ENCODE data around the gene CTNNA2.

The CTNNA2 gene

DNA sequence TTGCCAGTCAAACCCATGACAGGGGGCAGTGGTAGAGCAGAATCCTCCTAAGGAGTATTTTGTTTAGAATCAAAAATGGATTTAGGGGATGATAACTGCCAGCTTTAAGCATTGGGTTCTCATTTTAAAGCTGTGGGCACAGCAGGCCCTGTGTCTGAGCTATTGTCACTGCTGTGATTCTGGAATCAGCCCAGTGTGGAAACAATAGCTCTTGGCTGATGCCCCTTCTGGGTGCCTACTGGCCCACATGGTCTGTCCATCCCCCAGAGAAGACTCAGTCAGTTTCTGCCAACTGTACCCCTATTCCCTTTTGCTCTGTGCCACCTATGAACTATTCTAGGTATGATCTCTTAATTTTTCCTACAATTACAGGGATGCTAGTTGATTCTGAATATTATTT, 883.4 kb downstream of the CTNNA2 start:
- DNase-seq (ENCODE audit: low read depth), result no peak

DNA sequence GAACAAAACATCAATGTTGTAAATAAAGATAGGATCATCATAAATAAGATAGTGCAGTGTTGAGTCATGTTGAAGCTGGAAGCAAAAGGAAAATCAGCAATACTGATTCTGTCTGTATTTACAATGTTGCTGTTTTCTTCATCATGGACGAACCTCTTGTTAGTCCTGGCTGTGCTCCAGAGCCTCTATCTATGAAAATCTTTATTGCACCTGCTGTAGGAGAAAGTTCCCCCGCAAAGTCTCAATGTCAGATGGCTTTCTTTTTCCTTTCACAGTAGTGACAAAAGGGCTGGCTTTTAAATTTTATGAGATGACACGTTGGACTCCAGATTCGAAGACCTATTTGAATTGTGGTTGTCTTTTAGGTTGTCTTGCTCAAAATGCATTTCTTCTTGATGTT, 890.2 kb downstream of the CTNNA2 start:
- no peak for DNase-seq (ENCODE audit: low read depth)

DNA sequence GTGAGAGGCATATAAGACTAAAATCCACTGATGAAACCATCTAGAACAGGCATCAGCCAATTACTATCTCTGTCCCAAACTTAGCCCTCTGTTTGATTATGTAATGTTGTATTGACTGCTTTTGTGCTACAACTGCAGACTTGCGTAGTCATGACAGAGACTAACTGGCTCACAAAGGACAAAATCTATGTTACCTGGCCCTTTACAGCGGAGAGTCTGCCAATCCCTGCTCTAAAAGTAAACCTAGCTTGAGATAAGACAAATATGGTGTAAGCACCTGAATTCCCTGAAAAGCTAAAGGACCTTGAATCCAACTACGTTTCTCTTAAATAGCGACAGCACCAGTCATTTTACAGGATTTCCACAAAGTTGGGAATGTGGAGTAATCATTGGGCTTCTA, 894.5 kb downstream of the CTNNA2 start:
- no peak for DNase-seq (ENCODE audit: low read depth)

DNA sequence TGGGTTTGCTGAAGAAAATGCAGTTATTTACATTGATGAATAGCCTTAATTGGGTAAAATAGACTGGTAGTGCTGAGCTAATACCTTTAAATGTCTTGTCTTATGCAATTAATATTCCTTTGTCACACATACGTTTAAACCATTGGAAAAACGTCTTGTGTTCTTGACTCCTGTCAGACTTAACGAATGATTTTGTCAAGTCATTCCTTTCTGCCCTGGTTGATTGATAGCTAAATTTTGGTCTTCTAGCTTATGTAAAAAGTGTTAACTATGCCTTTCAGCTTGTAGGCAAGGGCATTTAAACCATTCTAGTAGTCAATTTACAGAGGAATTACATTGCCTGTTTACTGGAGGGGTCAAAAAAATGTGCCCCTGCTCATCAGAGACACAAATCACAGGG, 897.5 kb downstream of the CTNNA2 start:
- DNase-seq (ENCODE audit: low read depth), result no peak

DNA sequence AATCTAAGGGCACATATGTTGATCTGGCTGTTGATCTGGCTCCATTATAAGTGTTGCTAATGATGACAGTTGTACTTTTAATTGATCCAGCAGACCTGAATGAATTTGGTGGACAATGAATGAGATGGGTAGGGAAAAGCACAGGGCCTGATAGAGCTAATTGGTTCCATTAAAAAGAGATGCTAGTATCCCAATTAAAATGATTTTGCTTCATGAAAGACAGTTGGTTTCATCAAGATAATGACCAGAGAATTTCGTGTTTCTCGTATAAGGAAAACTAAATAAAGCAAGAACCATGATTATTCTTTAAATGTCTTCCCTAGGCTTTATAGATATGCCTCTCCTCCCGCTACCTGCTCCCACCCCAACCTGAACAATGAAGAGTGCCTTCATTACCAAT, 900.3 kb downstream of the CTNNA2 start:
- DNase-seq (ENCODE audit: low read depth), result no peak

DNA sequence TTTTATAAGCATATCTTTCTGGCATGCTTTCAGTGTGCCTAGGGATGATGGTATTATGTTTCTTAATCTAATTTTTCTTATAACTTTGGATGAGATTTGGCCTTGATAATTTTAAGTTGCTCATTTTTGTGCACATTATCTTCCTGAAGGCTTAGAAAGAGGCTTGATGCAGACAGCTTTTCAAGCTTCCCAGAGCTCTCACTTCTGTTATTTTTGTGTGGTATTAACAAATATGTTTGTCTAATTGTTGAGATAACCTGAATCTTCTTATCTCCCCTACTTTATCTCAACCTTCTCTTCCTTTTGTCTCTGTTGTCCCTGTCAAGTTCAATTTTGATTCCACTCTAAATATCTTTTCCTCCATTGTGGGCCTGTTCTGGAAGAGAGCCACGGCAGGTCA, 904.9 kb downstream of the CTNNA2 start:
- DNase-seq (ENCODE audit: low read depth), result no peak

DNA sequence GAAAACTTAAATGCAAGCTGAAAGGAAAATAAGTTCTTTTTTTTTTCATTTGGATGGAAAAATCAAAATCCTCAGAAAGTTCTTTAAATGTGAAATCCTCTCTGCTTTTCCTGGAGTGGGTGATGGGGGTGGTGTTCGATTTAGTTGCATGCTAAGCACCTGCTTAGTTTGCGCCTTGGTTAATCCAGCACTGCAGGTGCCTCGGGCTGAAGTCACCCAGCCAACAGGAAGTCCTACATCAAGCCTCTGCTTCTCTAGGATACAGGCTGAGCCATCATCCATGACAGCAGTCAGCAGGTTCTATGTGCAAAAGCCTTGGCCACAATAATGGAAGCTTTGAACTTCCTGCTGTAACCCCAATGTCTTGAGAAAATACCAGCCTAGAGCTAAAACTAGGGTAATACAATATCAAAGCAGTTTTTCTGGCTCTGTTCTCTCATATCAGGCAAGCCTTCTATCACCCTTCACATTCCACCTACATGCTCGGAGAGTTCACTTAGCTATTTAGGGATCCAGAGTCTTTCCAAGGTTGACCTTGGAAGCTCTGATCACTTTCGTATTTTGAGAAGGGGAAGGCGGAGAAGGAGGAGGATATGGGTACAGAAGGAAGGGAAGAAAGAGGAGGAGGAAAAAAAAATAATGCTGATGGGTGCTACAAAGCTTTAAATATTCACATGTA, 907.8 kb downstream of the CTNNA2 start:
- DNase-seq (ENCODE audit: low read depth), result no peak

DNA sequence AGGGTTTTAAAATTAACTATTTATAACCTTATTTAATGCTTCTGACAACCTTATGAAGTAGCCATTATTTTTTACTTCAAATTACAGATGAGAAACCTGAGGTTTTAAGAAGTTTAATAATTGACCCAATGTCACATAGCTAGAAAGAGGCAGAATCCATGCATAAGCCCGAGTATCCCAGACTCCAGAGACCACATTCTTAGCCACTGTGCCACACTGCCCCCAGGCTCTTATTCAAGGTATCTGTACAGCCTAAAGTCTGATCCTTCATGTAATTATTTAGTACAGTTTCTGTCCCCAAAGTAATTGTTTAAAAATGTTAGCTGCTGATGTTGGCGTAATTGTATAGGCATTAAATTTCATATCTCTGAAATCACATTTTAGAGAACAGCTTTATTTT, 916.4 kb downstream of the CTNNA2 start:
- DNase-seq (ENCODE audit: low read depth), result no peak

DNA sequence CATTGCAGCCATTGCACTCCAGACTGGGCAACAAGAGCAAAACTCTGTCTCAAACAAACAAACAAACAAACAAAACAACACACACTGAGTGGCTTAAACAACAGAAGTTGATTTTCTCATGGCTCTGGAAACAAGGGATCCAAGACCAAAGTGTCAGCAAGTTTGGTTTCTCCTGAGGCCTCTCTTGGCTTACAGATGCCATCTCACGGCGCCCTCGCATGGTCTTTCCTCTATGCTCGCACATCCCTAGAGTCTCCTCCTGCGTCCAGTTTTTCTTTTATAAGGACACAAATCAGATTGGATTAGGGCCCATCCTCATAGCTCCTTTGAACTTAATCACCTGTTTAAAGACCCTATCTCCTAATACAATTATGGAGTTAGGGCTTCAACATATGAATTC, 925.1 kb downstream of the CTNNA2 start:
- no peak for DNase-seq (ENCODE audit: low read depth)

DNA sequence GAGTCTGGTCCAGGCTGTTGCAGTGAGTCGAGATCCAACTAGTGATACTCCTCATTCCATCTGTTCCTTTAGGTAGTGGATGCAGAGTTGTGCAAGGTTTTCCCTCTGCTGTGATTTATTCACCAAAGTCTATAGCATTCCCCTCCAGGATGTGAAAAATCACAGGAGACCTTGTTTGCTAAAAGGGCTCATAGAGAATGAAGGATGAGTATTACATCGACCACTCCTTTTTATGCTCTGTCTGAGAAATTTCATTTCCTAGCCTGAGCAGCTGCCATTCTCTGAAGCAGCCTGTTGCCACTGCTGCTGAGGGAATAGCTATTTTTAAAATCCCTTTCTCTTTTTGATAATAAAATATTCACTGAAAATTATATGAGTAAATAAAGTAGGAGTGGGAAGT, 925.8 kb downstream of the CTNNA2 start:
- DNase-seq (ENCODE audit: low read depth), result no peak

DNA sequence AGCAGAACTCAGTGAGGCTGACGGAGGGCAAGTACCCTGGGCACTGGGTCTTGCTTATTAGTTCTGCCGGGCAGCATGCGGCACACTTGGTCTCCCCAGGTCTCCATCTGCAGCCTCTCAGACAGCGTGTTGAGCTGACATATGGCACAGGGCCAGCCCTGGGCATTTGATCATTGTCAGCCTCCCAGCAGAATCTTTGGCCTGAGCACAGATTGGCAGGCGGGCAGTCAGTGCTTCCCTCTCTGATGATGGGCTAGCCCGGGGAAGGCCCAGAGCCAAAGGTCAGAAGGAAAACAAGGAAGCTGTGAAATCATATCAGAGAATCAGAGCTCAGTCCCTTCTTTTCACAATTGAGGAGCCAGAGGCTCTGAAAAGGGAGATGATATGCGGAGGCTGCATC, 941.8 kb downstream of the CTNNA2 start:
- no peak for DNase-seq (ENCODE audit: low read depth)

DNA sequence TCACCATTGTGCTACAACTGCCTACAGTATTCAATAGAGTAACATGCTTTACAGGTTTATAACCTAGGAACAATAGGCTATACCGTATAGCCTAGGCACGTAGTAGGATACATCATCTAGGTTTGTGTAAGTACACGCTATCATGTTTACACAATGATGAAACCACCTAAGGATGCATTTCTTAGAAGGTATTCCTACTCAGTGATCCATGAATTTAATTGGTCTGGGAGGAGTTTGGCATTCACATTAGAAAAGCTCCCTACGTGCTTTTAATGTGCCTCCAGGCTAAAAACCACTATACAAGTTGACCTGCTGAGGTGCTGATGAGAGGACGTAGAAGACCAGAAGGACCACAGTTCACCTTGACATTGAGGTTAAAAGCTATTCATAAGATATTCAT, 946.2 kb downstream of the CTNNA2 start:
- no peak for DNase-seq (ENCODE audit: low read depth)

DNA sequence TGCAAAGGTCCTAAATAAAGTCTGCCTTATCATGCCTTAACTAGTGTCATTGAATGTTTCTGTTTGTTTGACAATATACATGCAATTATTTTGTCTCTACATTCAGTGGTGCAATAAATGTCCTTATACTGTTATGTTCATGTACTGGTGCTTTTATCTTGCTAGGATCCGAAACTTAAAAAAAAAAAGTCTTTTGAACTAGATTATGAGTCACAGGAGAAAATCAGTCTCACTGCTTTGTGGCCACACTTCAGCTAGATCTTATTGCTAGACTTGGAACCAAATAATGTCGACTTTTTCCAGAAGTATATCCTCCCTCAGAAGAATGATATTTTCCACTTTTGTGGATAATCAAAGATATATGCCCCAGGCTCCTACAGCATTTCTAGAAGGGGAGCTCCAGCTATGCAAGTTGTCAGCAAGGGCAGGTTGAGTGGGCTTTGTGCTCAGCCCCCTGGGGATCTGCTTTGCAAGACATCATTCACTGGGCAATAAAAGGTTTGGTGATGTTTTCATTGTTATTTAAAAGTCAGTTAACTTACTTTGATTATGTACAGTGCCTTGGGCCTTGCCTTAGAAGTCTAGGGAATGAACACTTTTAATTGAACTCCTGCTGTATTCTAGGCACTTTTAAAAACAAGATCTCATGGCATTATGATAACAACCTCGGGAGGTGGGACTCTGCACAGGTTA, 948.8 kb downstream of the CTNNA2 start:
- no peak for DNase-seq (ENCODE audit: low read depth)

DNA sequence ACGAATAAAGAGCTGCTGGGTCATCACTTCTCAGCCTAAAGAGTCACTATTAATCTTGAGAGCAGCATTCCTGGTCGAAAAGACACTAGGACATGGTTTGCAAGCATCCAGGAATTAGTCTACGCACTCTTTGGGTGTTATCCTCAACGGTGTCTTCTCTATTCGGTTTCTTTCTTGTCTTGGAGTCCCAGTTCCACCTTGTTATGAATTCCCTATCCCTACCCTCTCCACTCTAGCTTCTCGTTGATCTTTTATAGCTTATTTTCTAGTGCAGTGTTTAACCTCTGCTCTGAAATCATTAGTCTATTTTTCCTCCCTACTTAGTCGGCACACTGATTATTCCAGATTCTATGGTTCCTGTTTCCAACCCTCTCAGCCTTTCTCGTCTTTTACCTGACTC, 949.8 kb downstream of the CTNNA2 start:
- DNase-seq (ENCODE audit: low read depth), result no peak

DNA sequence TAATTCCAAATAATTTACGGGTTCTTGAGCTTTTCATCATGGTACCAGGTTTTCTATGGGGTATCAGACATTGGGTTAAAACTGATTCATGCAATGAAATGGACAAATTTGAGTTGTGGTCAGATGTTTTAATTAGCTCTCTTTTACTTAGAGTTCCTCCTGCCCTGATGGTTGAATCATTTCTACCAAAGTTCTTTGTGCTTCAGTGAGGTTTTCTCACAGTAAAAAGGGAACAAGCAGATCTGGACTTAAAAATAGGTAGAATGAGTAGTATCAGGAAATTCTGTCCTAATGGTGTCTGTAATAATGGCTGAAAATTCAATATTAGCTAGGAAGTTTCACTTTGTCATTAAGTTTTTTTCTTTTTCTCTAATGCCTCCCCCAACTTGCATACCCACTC, 951.4 kb downstream of the CTNNA2 start:
- no peak for DNase-seq (ENCODE audit: low read depth)

DNA sequence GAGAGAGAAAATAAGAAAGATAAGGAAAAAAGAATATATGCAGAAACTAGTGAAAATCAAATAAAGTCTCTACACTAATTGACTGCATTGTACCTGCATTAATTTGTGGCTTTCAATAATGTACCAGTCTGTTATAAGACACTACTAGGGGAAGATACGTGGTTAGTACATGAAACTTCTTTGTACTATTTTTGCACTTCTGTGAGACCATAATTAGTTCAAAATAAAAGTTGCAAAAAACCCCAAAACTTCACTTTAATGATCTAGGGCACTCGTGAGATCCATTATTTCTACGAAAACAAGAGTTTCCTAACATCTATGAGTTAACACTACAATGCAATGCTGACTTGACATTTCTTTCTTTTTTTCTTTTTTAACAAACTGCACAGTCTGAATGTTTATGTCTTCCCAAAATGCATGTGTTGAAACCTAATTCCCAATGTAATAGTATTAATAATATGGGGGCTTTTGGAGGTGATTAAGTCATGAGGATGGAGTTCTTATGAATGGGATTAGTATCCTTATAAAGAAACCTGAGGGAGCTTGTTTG, 954.5 kb downstream of the CTNNA2 start:
- no peak for DNase-seq (ENCODE audit: low read depth)

DNA sequence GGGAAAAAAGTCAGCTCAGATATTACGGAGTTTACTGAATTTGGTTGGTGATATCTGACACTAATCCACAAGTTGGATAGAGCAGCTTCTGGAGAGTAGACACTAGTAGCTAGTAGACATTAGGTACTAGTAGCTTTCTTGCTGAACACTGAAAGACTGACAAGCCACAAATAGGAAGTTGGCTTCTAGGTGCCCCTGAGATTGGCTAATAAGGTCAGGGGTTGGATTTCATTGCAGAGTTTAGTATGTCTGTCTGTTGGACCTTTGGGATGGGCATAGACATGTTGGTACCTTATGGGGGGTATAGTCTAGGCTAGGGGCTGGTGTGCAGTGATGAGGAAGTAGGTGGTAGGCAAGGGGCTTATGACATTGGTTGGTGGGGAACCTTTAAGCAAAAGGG, 956.6 kb downstream of the CTNNA2 start:
- DNase-seq (ENCODE audit: low read depth), result no peak

DNA sequence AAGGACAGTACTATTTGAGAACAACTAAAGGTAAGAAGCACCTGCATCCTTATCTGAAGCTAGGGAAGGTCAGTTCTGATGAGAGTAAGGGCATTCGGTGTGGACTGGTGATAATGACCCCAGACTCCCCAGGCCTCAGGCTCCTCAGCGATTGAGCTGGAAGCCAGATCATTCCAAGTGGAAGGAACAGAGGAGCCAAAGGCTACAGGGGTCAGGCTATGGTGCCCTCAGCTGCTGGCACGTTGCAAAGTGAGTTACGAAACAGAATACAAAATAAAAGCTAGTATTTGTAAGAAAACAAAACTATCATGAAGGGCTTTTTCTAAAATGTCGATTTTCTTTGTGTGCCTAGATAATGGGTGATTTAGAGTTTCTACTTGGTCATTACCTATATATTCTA, 960.2 kb downstream of the CTNNA2 start:
- no peak for DNase-seq (ENCODE audit: low read depth)

DNA sequence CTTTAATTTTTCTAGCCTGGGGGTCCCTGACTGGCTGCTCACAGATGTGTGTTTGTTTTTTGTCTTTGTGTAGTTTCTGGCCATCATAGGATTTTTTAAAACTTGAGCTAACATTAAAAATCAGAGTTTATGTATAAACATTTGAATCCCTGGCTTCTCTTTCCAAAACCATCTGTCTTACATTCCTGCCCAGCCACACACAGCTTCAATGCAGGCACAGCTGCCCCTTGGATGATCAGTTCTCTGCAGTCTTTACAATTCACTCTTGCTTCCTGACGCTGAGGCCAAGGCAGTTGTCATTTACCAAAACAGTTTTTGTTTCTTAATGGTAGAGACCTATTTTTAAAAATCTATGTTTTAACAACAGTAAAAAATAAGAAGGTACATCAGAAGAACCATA, 960.9 kb downstream of the CTNNA2 start:
- DNase-seq (ENCODE audit: low read depth), result no peak

DNA sequence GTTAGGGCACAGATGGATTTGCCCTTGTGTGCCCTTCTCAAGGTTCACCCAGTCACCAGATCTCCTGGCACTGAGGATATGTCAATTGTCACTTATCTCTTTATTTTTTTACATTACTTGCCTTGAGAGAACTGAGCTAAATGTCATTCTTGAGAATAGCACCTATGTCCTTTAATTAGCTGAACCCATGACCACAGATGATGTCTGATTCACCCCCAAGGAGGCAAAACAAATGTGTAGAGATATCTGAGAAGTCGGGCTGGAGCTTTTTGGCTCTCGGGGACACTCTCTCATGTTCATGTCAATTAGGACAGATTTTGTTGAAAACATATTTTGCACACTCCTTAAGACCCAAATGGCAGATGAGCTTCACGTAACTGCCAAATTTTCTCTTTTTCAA, 963.1 kb downstream of the CTNNA2 start:
- no peak for DNase-seq (ENCODE audit: low read depth)

DNA sequence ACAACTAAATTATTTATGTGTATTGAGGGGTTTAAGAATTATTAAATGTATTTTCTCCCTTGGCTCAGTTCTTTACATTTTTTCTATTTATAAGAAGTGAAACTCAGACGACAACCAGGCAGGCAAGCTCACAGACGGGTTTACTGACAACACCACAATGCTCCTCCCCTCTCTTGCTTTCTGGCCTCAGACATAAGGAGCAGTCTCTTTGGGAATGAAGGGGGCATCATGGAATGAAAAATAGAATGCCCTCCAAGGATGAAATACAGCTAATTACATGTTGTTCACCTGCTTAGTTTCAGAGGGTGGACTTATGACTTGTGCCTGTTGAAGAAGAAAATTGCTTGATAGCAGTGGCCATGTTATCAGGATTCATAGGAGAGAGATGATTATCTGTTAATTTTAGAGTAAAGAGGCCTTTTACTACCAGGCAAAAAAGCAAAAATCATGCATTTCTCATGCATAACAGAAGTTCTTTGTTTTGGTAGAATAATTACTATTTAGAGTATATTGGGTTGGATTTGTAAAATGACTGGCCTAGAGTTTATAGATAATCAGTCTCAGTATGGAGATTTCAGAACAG, 963.8 kb downstream of the CTNNA2 start:
- DNase-seq (ENCODE audit: low read depth), result no peak

DNA sequence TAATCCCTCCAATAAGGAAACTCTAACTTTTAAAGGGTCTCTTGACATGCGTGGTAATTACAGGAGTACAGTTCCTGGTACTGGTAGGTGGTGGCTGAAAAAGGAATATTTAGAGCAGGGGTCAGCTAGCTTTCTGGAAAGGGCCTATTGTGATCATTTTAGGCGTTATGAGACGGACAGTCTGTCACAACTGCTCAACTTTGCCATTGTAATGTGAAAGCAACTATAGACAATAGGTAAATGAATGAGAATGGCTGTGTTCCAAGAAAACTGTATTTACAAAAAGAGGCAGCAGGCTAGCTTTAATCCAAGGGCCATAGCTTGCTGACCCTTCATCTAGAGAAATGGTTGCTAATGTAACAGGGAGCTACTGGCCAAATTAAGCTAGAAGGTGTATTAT, 969.4 kb downstream of the CTNNA2 start:
- no peak for DNase-seq (ENCODE audit: low read depth)

DNA sequence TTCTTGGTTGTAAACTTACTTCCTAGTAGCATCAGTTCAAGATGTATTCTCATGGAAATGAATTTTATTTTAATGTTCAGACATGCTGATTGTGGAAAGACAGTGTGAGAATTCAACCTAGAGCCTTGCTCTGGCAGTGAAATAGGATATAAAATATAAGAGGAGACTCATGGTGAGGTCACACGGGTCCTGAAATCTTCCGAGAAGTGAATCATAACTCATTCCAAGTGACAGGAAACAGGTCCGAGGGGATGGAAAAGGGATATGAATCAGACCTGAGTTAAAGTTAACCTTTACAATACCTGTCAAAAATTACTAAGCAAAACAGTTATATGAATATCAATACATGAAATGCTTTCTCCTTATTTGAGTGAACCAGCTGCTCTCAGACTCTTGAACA, 976.9 kb downstream of the CTNNA2 start:
- DNase-seq (ENCODE audit: low read depth), result no peak

DNA sequence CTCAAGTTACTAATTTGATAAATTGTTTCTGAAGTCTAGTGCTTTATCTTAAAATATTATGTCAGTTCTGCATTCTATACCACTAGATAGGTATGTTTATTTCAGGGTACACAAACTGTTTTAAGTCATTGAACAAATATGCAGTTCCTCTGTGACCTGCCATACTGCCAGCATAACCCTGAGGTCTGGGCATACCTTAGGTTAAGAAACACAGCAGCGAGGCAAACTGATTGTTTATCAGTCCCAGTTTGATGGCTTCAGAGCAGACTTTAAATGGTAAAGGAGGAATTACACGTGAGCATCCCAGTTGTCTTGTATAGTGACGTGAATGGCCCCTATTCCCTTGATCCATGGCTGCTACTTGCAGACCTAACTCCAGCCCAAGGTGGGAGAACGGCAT, 978.1 kb downstream of the CTNNA2 start:
- no peak for DNase-seq (ENCODE audit: low read depth)

Data from CMK (cell line).